Neutrophil (primary cell): ENCODE data around the gene TBC1D22A.

Experiments used
- H3K27ac ChIP-seq: fragments of 200-600 bp; sonication (generic); 2 replicates; pipeline ENCODE4 v1.5.1; 2016; ENCODE audit warnings: mild to moderate bottlenecking, moderate library complexity
- H3K27me3 ChIP-seq: fragments of 200-600 bp; sonication (generic); 2 replicates; pipeline ENCODE4 v1.6.0; 2016; ENCODE audit warnings: mild to moderate bottlenecking
- H3K36me3 ChIP-seq: fragments of 200-600 bp; sonication (generic); 2 replicates; pipeline ENCODE4 v1.5.1; 2017
- H3K4me1 ChIP-seq, 2 experiments: fragments of 200-600 bp in 1 of 2; sonication (generic) in 1 of 2; 1 replicate in 1 of 2; 2 replicates in 1 of 2; pipeline versions ENCODE4 v1.5.1 to v1.6.1; 2013 to 2016; ENCODE audit warnings: low read depth in 1 of 2, low read length in 1 of 2, mild to moderate bottlenecking in 1 of 2, moderate library complexity in 1 of 2; ENCODE audit not compliant: control insufficient read depth in 1 of 2, insufficient read depth in 1 of 2
- H3K4me3 ChIP-seq, 2 experiments: fragments of 200-600 bp in 1 of 2; sonication (generic) in 1 of 2; 1 replicate in 1 of 2; 2 replicates in 1 of 2; pipeline ENCODE4 v1.5.1; 2013 to 2016; ENCODE audit warnings: low read depth in 1 of 2, low read length in 1 of 2, mild to moderate bottlenecking in 1 of 2, moderate library complexity in 1 of 2
- H3K9me3 ChIP-seq: fragments of 200-600 bp; sonication (generic); 2 replicates; pipeline ENCODE4 v1.5.1; 2016
- CTCF ChIP-seq: fragments of 200-600 bp; sonication (generic); IDR thresholded peaks from 2 replicates; pipeline ENCODE4 v1.5.1; 2016; ENCODE audit warnings: antibody characterized with exemption

Gene TBC1D22A

GRCh38 chr22:47089796-47090460 lies 327.5 kb downstream of the TBC1D22A start:
- Histone ChIP-seq H3K27ac (no peak overlapping the region), H3K9me3 (no peaks in the 10 kb centered on the region), H3K4me1 (no peaks in the 10 kb centered on the region), H3K27me3 (no peaks in the 10 kb centered on the region), H3K36me3 (no peaks in the 10 kb centered on the region), H3K4me3 (no peak overlapping the region)
- no peak for TF ChIP-seq CTCF

GRCh38 chr22:47090591-47091245 lies 328.3 kb downstream of the TBC1D22A start:
- H3K36me3 ChIP-seq, result no peaks in the 10 kb centered on the region
- no peaks in the 10 kb centered on the region for H3K27me3 ChIP-seq
- no peaks in the 10 kb centered on the region for H3K4me1 ChIP-seq
- no peak for TF ChIP-seq CTCF
- H3K27ac ChIP-seq, result no peak overlapping the region
- no peaks in the 10 kb centered on the region for H3K9me3 ChIP-seq
- no peak overlapping the region for H3K4me3 ChIP-seq

- Histone ChIP-seq H3K4me3 (no peak overlapping the region), H3K27ac (no peak overlapping the region), H3K27me3 (no peaks in the 10 kb centered on the region), H3K36me3 (no peaks in the 10 kb centered on the region), H3K4me1 (no peaks in the 10 kb centered on the region), H3K9me3 (no peaks in the 10 kb centered on the region)
- no peak for TF ChIP-seq CTCF
Measured at GRCh38 chr22:47091246-47091651, 328.8 kb downstream of the TBC1D22A start.

GRCh38 chr22:47091921-47092700 lies 329.7 kb downstream of the TBC1D22A start:
- Histone ChIP-seq H3K4me3 (no peak overlapping the region), H3K27ac (no peak overlapping the region), H3K36me3 (no peaks in the 10 kb centered on the region), H3K27me3 (no peaks in the 10 kb centered on the region), H3K9me3 (no peaks in the 10 kb centered on the region), H3K4me1 (no peaks in the 10 kb centered on the region)
- TF ChIP-seq CTCF, result no peak

- H3K27me3 ChIP-seq, result no peaks in the 10 kb centered on the region
- H3K36me3 ChIP-seq, result no peaks in the 10 kb centered on the region
- no peak for TF ChIP-seq CTCF
- no peaks in the 10 kb centered on the region for H3K4me1 ChIP-seq
- no peak overlapping the region for H3K27ac ChIP-seq
- no peak overlapping the region for H3K4me3 ChIP-seq
- no peaks in the 10 kb centered on the region for H3K9me3 ChIP-seq
Measured at GRCh38 chr22:47092896-47093311, 330.5 kb downstream of the TBC1D22A start.
